GM23338 (cell line): ENCODE data around the gene DPH1. TPM values are rescaled to one million over a fixed set of nuclear protein-coding genes. Genes with fewer than 3 reads are reported as not detected.

ENCODE experiments used
- ATAC-seq: fragments of 200-7000 bp; cut with Tn5 transposase; 3 replicates; pipeline ENCODE4 v1.9.1; 2020
- DNase-seq: peaks from one replicate; pipeline ENCODE4 v3.0.0-alpha.2; 2015; ENCODE audit warnings: low spot score
- H2AFZ ChIP-seq: fragments of 200-600 bp; sonication (generic); 2 replicates; pipeline ENCODE4 v1.8.0; 2016; ENCODE audit warnings: antibody characterized with exemption, mild to moderate bottlenecking, moderate library complexity
- H3F3A ChIP-seq: fragments of 200-600 bp; sonication (generic); replicated peaks from 2 replicates; pipeline ENCODE4 v1.8.0; 2017; ENCODE audit warnings: antibody characterized with exemption, mixed run types, low read depth
- H3K27ac ChIP-seq: fragments of 200-600 bp; sonication (generic); 2 replicates; pipeline ENCODE4 v1.6.1; 2016; ENCODE audit warnings: low read depth
- H3K27me3 ChIP-seq: fragments of 200-600 bp; sonication (generic); 2 replicates; pipeline ENCODE4 v1.8.0; 2016; ENCODE audit warnings: mild to moderate bottlenecking, mixed run types, moderate library complexity; ENCODE audit not compliant: insufficient read depth
- H3K36me3 ChIP-seq: fragments of 200-600 bp; sonication (generic); 2 replicates; pipeline ENCODE4 v1.8.0; 2016; ENCODE audit warnings: mild to moderate bottlenecking; ENCODE audit not compliant: insufficient read depth
- H3K4me1 ChIP-seq: fragments of 200-600 bp; sonication (generic); 2 replicates; pipeline ENCODE4 v1.8.0; 2016; ENCODE audit warnings: mild to moderate bottlenecking, moderate library complexity; ENCODE audit not compliant: insufficient read depth
- H3K4me2 ChIP-seq: fragments of 200-600 bp; sonication (generic); 2 replicates; pipeline ENCODE4 v1.7.1; 2017; ENCODE audit warnings: mixed run types
- H3K4me3 ChIP-seq: fragments of 200-600 bp; sonication (generic); 2 replicates; pipeline ENCODE4 v1.6.1; 2016; ENCODE audit warnings: mixed run types
- H3K79me2 ChIP-seq: fragments of 200-600 bp; sonication (generic); replicated peaks from 2 replicates; pipeline ENCODE4 v1.8.0; 2017; ENCODE audit warnings: mild to moderate bottlenecking; ENCODE audit not compliant: insufficient read depth
- H3K9me2 ChIP-seq: fragments of 200-600 bp; sonication (generic); 2 replicates; pipeline ENCODE4 v1.8.0; 2017; ENCODE audit not compliant: insufficient read depth
- H4K20me1 ChIP-seq: fragments of 200-600 bp; sonication (generic); replicated peaks from 2 replicates; pipeline ENCODE4 v1.8.0; 2017; ENCODE audit warnings: mild to moderate bottlenecking; ENCODE audit not compliant: insufficient read depth
- H3K27ac Mint-ChIP-seq: 2 replicates; pipeline ENCODE4 v1.8.0; 2020; ENCODE audit warnings: inconsistent platforms, mild to moderate bottlenecking, moderate library complexity, mixed read lengths
- H3K27me3 Mint-ChIP-seq: 3 replicates; pipeline ENCODE4 v1.8.0; 2022; ENCODE audit warnings: low read depth, mild to moderate bottlenecking, moderate library complexity, mixed read lengths, inconsistent platforms; ENCODE audit not compliant: insufficient read depth, poor library complexity
- H3K36me3 Mint-ChIP-seq: 3 replicates; pipeline ENCODE4 v1.8.0; 2021; ENCODE audit warnings: low read depth, mild to moderate bottlenecking, inconsistent platforms, moderate library complexity, mixed read lengths
- H3K4me1 Mint-ChIP-seq: 3 replicates; pipeline ENCODE4 v1.8.0; 2020; ENCODE audit warnings: mild to moderate bottlenecking, inconsistent platforms, mixed read lengths
- H3K4me3 Mint-ChIP-seq: 3 replicates; pipeline ENCODE4 v1.8.0; 2021; ENCODE audit warnings: moderate library complexity, mild to moderate bottlenecking, inconsistent platforms, mixed read lengths
- H3K9me3 Mint-ChIP-seq: 3 replicates; pipeline ENCODE4 v1.8.0; 2020; ENCODE audit warnings: moderate library complexity, mild to moderate bottlenecking, inconsistent platforms, mixed read lengths
- EZH2 ChIP-seq: fragments of 200-600 bp; sonication (generic); IDR thresholded peaks from one replicate; pipeline ENCODE4 v1.8.0; 2017; ENCODE audit warnings: antibody characterized with exemption, mild to moderate bottlenecking, low read depth; ENCODE audit not compliant: unreplicated experiment
- EZH2phosphoT487 ChIP-seq: fragments of 200-600 bp; sonication (generic); IDR thresholded peaks from one replicate; pipeline ENCODE4 v1.8.1; 2018; ENCODE audit warnings: antibody characterized with exemption; ENCODE audit not compliant: unreplicated experiment
- JUNB ChIP-seq: IDR thresholded peaks from one replicate; pipeline ENCODE4 v1.6.1; 2016; ENCODE audit warnings: antibody characterized with exemption; ENCODE audit not compliant: unreplicated experiment
- NANOG ChIP-seq: IDR thresholded peaks from 2 replicates; pipeline ENCODE4 v1.6.1; 2016; ENCODE audit warnings: antibody characterized with exemption, borderline replicate concordance
- POLR2AphosphoS5 ChIP-seq: IDR thresholded peaks from 2 replicates; pipeline ENCODE4 v1.6.1; 2016; ENCODE audit warnings: antibody characterized with exemption, low read depth
- REST ChIP-seq: IDR thresholded peaks from one replicate; pipeline ENCODE4 v1.6.1; 2018; ENCODE audit warnings: antibody characterized with exemption; ENCODE audit not compliant: unreplicated experiment
- STAT1 ChIP-seq: IDR thresholded peaks from one replicate; pipeline ENCODE4 v1.6.1; 2016; ENCODE audit warnings: antibody characterized with exemption; ENCODE audit not compliant: unreplicated experiment
- ZNF114 ChIP-seq: fragments of 250-450 bp; sonication (Bioruptor Pico); IDR thresholded peaks from 2 replicates; pipeline ENCODE4 v1.5.0; 2020; ENCODE audit warnings: mild to moderate bottlenecking, moderate library complexity
- ZNF331 ChIP-seq: fragments of 250-450 bp; sonication (Bioruptor Pico); IDR thresholded peaks from 2 replicates; pipeline ENCODE4 v1.5.0; 2020; ENCODE audit warnings: low read depth, mild to moderate bottlenecking, moderate library complexity
- polyA plus RNA-seq: library from polyadenylated mRNA; unstranded; fragments of >200 nt; fragmentation: Nextera tagmentation; extraction: Ambion mirVana; gene quantifications from 2 replicates; pipeline ENCODE4 v1.2.1, GENCODE V29; 2016
- total RNA-seq: library from RNA; depleted of rRNA; stranded (reverse); fragments of >200 nt; shearing (Covaris generic); gene quantifications from 2 replicates; pipeline ENCODE4 v1.2.3, GENCODE V29; 2014
- TF ChIP-seq, protein P1 (sequence below), 2 experiments: fragments of 200-600 bp in 1 of 2; sonication (generic) in 1 of 2; conservative IDR thresholded peaks; 2 replicates each; pipeline versions ENCODE4 v1.5.1 to v1.6.1; 2016 to 2017; ENCODE audit warnings: antibody characterized with exemption in 2 of 2, low read depth in 2 of 2, mild to moderate bottlenecking in 2 of 2, moderate library complexity in 1 of 2
- TF ChIP-seq, protein P2 (sequence below): IDR thresholded peaks from 2 replicates; pipeline ENCODE4 v1.6.1; 2016; ENCODE audit warnings: antibody characterized with exemption

Gene DPH1
- total and polyA plus RNA-seq, 2 experiments from 2014 or later = 11.8 to 28.2 TPM

GRCh38 chr17:1992541-1992940 lies 37.4 kb upstream of the DPH1 start:
- no peaks in the 10 kb centered on the region for H3F3A ChIP-seq
- DNase-seq (no peak), ATAC-seq (no peak)
- H3K27ac Mint-ChIP-seq = no peak overlapping the region
- no peaks in the 10 kb centered on the region for H3K36me3 Mint-ChIP-seq
- H3K27ac ChIP-seq = no peak overlapping the region
- H3K4me3 ChIP-seq = no peak overlapping the region
- H3K4me1 ChIP-seq = peaks cover 10% of the 10 kb centered on the region; the same call in 1 of the 2 replicates
- H3K4me1 Mint-ChIP-seq = peaks cover 22% of the 10 kb centered on the region
- no peak overlapping the region for H3K4me2 ChIP-seq
- H4K20me1 ChIP-seq = no peaks in the 10 kb centered on the region
- peaks cover 18% of the 10 kb centered on the region for H3K27me3 Mint-ChIP-seq
- H3K9me3 Mint-ChIP-seq = no peaks in the 10 kb centered on the region
- no peaks in the 10 kb centered on the region for H3K79me2 ChIP-seq
- H3K4me3 Mint-ChIP-seq = no peak overlapping the region
- no peak for TF ChIP-seq REST
- no peak for TF ChIP-seq NANOG
- no peak for TF ChIP-seq ZNF331 (CRISPR knock-in tag)
- no peak for TF ChIP-seq POLR2AphosphoS5
- TF ChIP-seq JUNB = no peak
- no peak for TF ChIP-seq ZNF114
- TF ChIP-seq EZH2 = no peak
- TF ChIP-seq STAT1 = no peak
- TF ChIP-seq, protein P1, sequence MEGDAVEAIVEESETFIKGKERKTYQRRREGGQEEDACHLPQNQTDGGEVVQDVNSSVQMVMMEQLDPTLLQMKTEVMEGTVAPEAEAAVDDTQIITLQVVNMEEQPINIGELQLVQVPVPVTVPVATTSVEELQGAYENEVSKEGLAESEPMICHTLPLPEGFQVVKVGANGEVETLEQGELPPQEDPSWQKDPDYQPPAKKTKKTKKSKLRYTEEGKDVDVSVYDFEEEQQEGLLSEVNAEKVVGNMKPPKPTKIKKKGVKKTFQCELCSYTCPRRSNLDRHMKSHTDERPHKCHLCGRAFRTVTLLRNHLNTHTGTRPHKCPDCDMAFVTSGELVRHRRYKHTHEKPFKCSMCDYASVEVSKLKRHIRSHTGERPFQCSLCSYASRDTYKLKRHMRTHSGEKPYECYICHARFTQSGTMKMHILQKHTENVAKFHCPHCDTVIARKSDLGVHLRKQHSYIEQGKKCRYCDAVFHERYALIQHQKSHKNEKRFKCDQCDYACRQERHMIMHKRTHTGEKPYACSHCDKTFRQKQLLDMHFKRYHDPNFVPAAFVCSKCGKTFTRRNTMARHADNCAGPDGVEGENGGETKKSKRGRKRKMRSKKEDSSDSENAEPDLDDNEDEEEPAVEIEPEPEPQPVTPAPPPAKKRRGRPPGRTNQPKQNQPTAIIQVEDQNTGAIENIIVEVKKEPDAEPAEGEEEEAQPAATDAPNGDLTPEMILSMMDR (conservative IDR thresholded peaks at IDR 0.05; ENCODE audit: low read depth in 2 of 2) = no peak
- no peak for TF ChIP-seq EZH2phosphoT487
- TF ChIP-seq, protein P2, sequence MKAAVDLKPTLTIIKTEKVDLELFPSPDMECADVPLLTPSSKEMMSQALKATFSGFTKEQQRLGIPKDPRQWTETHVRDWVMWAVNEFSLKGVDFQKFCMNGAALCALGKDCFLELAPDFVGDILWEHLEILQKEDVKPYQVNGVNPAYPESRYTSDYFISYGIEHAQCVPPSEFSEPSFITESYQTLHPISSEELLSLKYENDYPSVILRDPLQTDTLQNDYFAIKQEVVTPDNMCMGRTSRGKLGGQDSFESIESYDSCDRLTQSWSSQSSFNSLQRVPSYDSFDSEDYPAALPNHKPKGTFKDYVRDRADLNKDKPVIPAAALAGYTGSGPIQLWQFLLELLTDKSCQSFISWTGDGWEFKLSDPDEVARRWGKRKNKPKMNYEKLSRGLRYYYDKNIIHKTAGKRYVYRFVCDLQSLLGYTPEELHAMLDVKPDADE = no peak
- no peaks in the 10 kb centered on the region for H3K9me2 ChIP-seq
- H3K36me3 ChIP-seq = no peaks in the 10 kb centered on the region
- no peak overlapping the region for H2AFZ ChIP-seq
- peaks cover 12% of the 10 kb centered on the region for H3K27me3 ChIP-seq
